SK-N-SH treated with all-trans-retinoic acid at 6 μM for 48 hours (cell line): Measurements from ENCODE around the gene LAGE3.

ENCODE experiments used
- ATAC-seq: fragments of 200-7000 bp; cut with Tn5 transposase; 3 replicates; pipeline ENCODE4 v1.9.1; 2020; ENCODE audit warnings: mild to moderate bottlenecking, moderate library complexity
- ARNTL ChIP-seq: fragments of 450-650 bp; formaldehyde crosslinking; IDR thresholded peaks from 2 replicates; pipeline ENCODE4 v1.5.0; 2020; ENCODE audit warnings: low read depth, mild to moderate bottlenecking, moderate library complexity, borderline replicate concordance
- BACH2 ChIP-seq: fragments of 250-450 bp; sonication (Bioruptor Pico); IDR thresholded peaks from 2 replicates; pipeline ENCODE4 v1.9.0; 2021; ENCODE audit warnings: mild to moderate bottlenecking, borderline replicate concordance
- CREB5 ChIP-seq: fragments of 250-450 bp; sonication (Bioruptor Pico); IDR thresholded peaks from 2 replicates; pipeline ENCODE4 v1.5.1; 2020; ENCODE audit warnings: low read depth, mild to moderate bottlenecking, moderate library complexity
- ESRRG ChIP-seq: fragments of 250-450 bp; sonication (Bioruptor Pico); IDR thresholded peaks from 2 replicates; pipeline ENCODE4 v1.6.1; 2021; ENCODE audit warnings: mild to moderate bottlenecking
- GLIS3 ChIP-seq: fragments of 250-450 bp; sonication (Bioruptor Pico); IDR thresholded peaks from 2 replicates; pipeline ENCODE4 v1.5.0; 2020; ENCODE audit warnings: mild to moderate bottlenecking, moderate library complexity
- ISL1 ChIP-seq: fragments of 250-450 bp; sonication (Bioruptor Pico); IDR thresholded peaks from 2 replicates; pipeline ENCODE4 v2.1.2; 2022; ENCODE audit warnings: mild to moderate bottlenecking, moderate library complexity
- OSR1 ChIP-seq: fragments of 250-450 bp; sonication (Bioruptor Pico); IDR thresholded peaks from 2 replicates; pipeline ENCODE4 v1.8.0; 2022; ENCODE audit warnings: moderate library complexity, mild to moderate bottlenecking, inconsistent platforms
- RARB ChIP-seq: fragments of 250-450 bp; sonication (Bioruptor Pico); IDR thresholded peaks from 2 replicates; pipeline ENCODE4 v1.8.0; 2021; ENCODE audit warnings: mild to moderate bottlenecking, moderate library complexity
- TCF4 ChIP-seq: fragments of 250-450 bp; sonication (Bioruptor Pico); IDR thresholded peaks from 2 replicates; pipeline ENCODE4 v1.8.0; 2021; ENCODE audit warnings: mild to moderate bottlenecking, moderate library complexity, borderline replicate concordance
- TOX ChIP-seq: fragments of 250-450 bp; sonication (Bioruptor Pico); IDR thresholded peaks from 2 replicates; pipeline ENCODE4 v1.8.0; 2021; ENCODE audit warnings: mild to moderate bottlenecking, moderate library complexity, borderline replicate concordance
- TSHZ2 ChIP-seq: fragments of 250-450 bp; sonication (Bioruptor Pico); IDR thresholded peaks from 2 replicates; pipeline ENCODE4 v1.5.0; 2020; ENCODE audit warnings: mild to moderate bottlenecking, moderate library complexity
- ZC3H10 ChIP-seq: fragments of 250-450 bp; sonication (Bioruptor Pico); IDR thresholded peaks from 2 replicates; pipeline ENCODE4 v1.5.1; 2021; ENCODE audit warnings: mild to moderate bottlenecking, moderate library complexity
- ZFP3 ChIP-seq: fragments of 250-450 bp; sonication (Bioruptor Pico); IDR thresholded peaks from 2 replicates; pipeline ENCODE4 v1.5.0; 2020; ENCODE audit warnings: mild to moderate bottlenecking, moderate library complexity
- ZFP30 ChIP-seq: fragments of 450-650 bp; formaldehyde crosslinking; IDR thresholded peaks from 2 replicates; pipeline ENCODE4 v1.5.0; 2022; ENCODE audit warnings: mild to moderate bottlenecking, moderate library complexity
- ZNF565 ChIP-seq: fragments of 450-650 bp; formaldehyde crosslinking; conservative IDR thresholded peaks from 2 replicates; pipeline ENCODE4 v1.5.0; 2020; ENCODE audit warnings: low read depth, mild to moderate bottlenecking, moderate library complexity
- ZNF70 ChIP-seq: fragments of 450-650 bp; formaldehyde crosslinking; IDR thresholded peaks from 2 replicates; pipeline ENCODE4 v1.5.0; 2020; ENCODE audit warnings: mild to moderate bottlenecking, moderate library complexity
- ZNF8 ChIP-seq: fragments of 450-650 bp; formaldehyde crosslinking; IDR thresholded peaks from 2 replicates; pipeline ENCODE4 v1.5.0; 2020; ENCODE audit warnings: mild to moderate bottlenecking, moderate library complexity
- TF ChIP-seq, protein P1 (sequence below): fragments of 250-450 bp; sonication (Bioruptor Pico); IDR thresholded peaks from 2 replicates; pipeline ENCODE4 v1.8.0; 2020; ENCODE audit warnings: mild to moderate bottlenecking, moderate library complexity, borderline replicate concordance

The LAGE3 gene

DNA sequence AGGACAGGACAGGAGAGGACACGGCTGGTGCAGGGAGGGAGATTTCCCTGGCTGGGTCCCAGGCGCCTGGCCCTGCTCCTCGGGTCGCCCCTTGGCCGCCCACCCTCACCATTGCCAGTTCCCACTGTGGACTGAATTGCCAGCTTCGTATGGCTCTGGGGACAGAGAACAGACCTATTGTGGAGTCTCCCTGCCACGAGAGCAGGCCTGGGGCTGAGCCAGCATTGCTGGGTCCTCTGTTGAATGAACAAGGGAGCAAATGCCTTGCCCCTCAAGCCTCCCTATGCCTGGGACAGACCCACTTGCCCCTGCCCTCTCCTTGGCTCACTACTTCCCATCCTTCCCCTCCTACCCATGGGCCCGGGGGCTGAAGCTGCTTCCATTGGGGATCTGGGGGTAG lies 16.7 kb downstream of the LAGE3 start (continued):
- no peak for TF ChIP-seq TCF4 (CRISPR knock-in tag)
- TF ChIP-seq, all 23 proteins: peak for 0

GRCh38 chrX:154460326-154460725 lies 18.8 kb downstream of the LAGE3 start:
- no peak for TF ChIP-seq GLIS3 (CRISPR knock-in tag)
- TF ChIP-seq, protein P1, sequence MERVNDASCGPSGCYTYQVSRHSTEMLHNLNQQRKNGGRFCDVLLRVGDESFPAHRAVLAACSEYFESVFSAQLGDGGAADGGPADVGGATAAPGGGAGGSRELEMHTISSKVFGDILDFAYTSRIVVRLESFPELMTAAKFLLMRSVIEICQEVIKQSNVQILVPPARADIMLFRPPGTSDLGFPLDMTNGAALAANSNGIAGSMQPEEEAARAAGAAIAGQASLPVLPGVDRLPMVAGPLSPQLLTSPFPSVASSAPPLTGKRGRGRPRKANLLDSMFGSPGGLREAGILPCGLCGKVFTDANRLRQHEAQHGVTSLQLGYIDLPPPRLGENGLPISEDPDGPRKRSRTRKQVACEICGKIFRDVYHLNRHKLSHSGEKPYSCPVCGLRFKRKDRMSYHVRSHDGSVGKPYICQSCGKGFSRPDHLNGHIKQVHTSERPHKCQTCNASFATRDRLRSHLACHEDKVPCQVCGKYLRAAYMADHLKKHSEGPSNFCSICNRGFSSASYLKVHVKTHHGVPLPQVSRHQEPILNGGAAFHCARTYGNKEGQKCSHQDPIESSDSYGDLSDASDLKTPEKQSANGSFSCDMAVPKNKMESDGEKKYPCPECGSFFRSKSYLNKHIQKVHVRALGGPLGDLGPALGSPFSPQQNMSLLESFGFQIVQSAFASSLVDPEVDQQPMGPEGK = no peak
- ATAC-seq = no peak

DNA sequence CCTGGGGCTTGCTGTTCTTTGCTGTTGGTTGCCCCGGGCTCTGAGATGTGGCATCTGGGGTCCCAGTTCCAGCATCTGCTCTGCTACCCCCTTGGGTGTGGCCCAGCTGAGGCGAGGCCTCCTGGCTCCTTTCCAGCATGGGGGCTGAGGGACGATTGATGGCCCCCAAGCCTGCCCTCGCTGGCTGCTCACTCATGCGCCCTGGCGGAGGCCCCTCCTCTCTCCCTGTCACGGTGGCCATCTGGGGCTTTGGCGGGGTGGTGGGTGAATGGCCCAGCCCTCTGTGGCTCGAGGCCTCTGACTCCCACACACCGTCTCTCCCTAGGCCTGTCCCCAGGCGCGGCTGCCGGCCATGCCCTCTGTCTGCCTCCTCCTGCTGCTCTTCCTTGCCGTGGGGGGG lies 19.2 kb downstream of the LAGE3 start:
- TF ChIP-seq ZC3H10 = no peak
- no peak for TF ChIP-seq GLIS3 (CRISPR knock-in tag)
- TF ChIP-seq BACH2 (CRISPR knock-in tag) = no peak
- TF ChIP-seq ZNF70 (CRISPR knock-in tag) = no peak
- TF ChIP-seq ARNTL (CRISPR knock-in tag) = no peak
- TF ChIP-seq TCF4 (CRISPR knock-in tag) = no peak
- no peak for TF ChIP-seq ZFP30 (CRISPR knock-in tag)
- ATAC-seq = peak; percentile 11

GRCh38 chrX:154458954-154459778 lies 19.9 kb downstream of the LAGE3 start:
- ATAC-seq = peak; percentile 74
- no peak for TF ChIP-seq ARNTL (CRISPR knock-in tag)
- TF ChIP-seq ZFP3 (CRISPR knock-in tag) = peak; percentile 75; the same call in 1 of the 2 replicates

DNA sequence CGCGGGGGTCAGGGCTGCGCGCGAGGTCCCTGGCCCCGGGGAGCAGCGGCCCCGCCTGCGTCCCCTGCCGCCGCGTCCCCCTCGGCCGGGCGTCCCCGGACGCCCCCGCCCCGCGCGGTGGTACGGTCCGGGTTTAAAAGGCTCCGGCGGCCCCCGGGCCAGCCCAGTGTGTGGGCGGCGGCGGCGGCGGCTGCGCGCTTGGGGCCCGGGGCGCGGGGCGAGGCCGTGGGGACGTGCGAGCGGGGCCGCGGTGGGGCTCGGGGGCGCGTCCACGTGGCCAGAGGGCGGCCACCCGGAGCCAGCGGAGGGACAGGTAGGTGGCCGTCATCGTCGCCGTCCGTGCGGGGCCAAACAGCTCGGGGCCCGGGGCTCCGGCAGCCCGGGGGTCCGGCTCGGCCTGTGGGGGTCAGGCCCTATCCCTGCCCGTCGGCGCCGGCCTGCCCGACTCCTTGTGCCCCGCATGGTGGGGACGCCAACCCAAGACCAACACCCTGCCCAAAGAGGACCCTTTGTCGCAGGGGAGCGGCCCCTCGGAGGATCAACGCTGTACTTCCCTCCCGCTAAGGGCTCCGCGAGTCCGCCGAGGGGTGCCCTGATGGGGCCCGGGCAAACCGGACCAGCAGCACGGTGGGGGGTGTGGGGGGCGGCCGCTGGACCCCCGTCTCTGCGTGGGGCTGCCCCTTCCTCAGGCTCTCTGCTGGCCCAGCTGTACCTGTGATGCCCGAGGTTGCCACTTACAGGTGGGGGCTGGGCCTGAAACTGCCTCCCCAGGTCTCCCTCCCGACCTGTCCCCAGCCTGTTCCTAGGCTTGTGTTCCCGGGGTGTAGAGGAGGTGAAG lies 20.7 kb downstream of the LAGE3 start, which contains the start of gene PLXNA3:
Gene PLXNA3 (plus strand): TSS at position 166 of the 838 bp plus-strand sequence. CDS start 1,903 bp downstream, outside the sequence.
- ATAC-seq = peak; percentile 42
- TF ChIP-seq RARB (CRISPR knock-in tag) = no peak

- no peak; the same call in 2 of the 3 replicates for ATAC-seq
- TF ChIP-seq CREB5 (CRISPR knock-in tag) (no peak), TSHZ2 (CRISPR knock-in tag) (no peak), ZNF565 (CRISPR knock-in tag) (no peak)
Measured at GRCh38 chrX:154457491-154458115, 21.5 kb downstream of the LAGE3 start.

DNA sequence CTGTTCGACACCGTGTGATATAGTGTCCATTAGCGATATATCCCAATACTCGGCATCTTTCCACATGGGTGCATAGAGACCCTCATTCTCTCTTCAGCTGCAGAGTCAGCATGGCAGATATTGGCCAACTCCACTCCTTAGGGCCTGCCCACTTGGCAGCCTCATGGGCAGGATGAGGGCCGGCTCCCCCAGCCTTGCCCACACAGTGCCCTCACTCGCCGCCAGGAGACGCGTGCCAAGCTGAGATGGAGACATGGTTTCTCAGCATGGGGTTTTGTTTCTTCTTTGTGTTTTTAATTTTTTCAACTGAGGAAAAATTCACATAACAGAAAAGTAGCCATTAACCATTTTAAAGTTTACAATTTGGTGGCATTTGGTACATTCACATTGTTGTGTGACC lies 26.3 kb downstream of the LAGE3 start:
- ATAC-seq = no peak
- TF ChIP-seq ZFP3 (CRISPR knock-in tag) = no peak
- TF ChIP-seq ESRRG (CRISPR knock-in tag) = no peak
- TF ChIP-seq TCF4 (CRISPR knock-in tag) = no peak
- no peak for TF ChIP-seq TOX (CRISPR knock-in tag)
- TF ChIP-seq ZNF8 = no peak
- no peak for TF ChIP-seq OSR1 (CRISPR knock-in tag)
- TF ChIP-seq TSHZ2 (CRISPR knock-in tag) = no peak
- no peak for TF ChIP-seq ISL1 (CRISPR knock-in tag)
- TF ChIP-seq RARB (CRISPR knock-in tag) = no peak
- TF ChIP-seq ZNF70 (CRISPR knock-in tag) = no peak
